H9 (cell line): ENCODE measurements around the gene LMNTD2. TPM values are rescaled to one million over a fixed set of nuclear protein-coding genes. Genes with fewer than 3 reads are reported as not detected.

Experiments
- DNase-seq: peaks from one replicate; pipeline ENCODE4 v3.0.0-alpha.2; 2017
- H2AFZ ChIP-seq: one replicate; pipeline ENCODE4 v1.6.1; 2013; ENCODE audit warnings: mild to moderate bottlenecking, low read length, control low read depth, moderate library complexity
- H2AK5ac ChIP-seq: 2 replicates; pipeline ENCODE4 v1.6.1; 2013; ENCODE audit warnings: low read length, control low read depth, mixed read lengths; ENCODE audit not compliant: insufficient read length
- H2BK120ac ChIP-seq: one replicate; pipeline ENCODE4 v1.6.1; 2013; ENCODE audit warnings: low read depth, mild to moderate bottlenecking, low read length, control low read depth, inconsistent platforms; ENCODE audit not compliant: poor library complexity, severe bottlenecking
- H2BK12ac ChIP-seq: 2 replicates; pipeline ENCODE4 v1.6.1; 2013; ENCODE audit warnings: low read length, control low read depth, mixed read lengths, low read depth; ENCODE audit not compliant: insufficient read length
- H2BK15ac ChIP-seq: 2 replicates; pipeline ENCODE4 v1.6.1; 2013; ENCODE audit warnings: low read depth, low read length, control low read depth
- H2BK20ac ChIP-seq: one replicate; pipeline ENCODE4 v1.6.1; 2013; ENCODE audit warnings: low read depth, mild to moderate bottlenecking, low read length, control low read depth, inconsistent platforms; ENCODE audit not compliant: poor library complexity, severe bottlenecking
- H2BK5ac ChIP-seq: 2 replicates; pipeline ENCODE4 v1.6.1; 2013; ENCODE audit warnings: low read length, control low read depth, mixed read lengths; ENCODE audit not compliant: insufficient read length
- H3K14ac ChIP-seq: 2 replicates; pipeline ENCODE4 v1.6.1; 2013; ENCODE audit warnings: low read length, control low read depth; ENCODE audit not compliant: insufficient read depth
- H3K18ac ChIP-seq: 2 replicates; pipeline ENCODE4 v1.6.1; 2013; ENCODE audit warnings: low read depth, mild to moderate bottlenecking, mixed read lengths, low read length, control low read depth; ENCODE audit not compliant: insufficient read length
- H3K23ac ChIP-seq: 2 replicates; pipeline ENCODE4 v1.6.1; 2013; ENCODE audit warnings: low read length, control low read depth, mixed read lengths, low read depth; ENCODE audit not compliant: insufficient read length
- H3K23me2 ChIP-seq: 2 replicates; pipeline ENCODE4 v1.6.1; 2013; ENCODE audit warnings: low read depth, mild to moderate bottlenecking, mixed read lengths, low read length, control low read depth; ENCODE audit not compliant: insufficient read length, poor library complexity, severe bottlenecking
- H3K27ac ChIP-seq: 2 replicates; pipeline ENCODE4 v1.5.1; 2013; ENCODE audit warnings: low read length, control low read depth, mixed read lengths, low read depth; ENCODE audit not compliant: insufficient read length
- H3K27me3 ChIP-seq: 2 replicates; pipeline ENCODE4 v1.6.1; 2013; ENCODE audit warnings: low read length, control low read depth, inconsistent platforms; ENCODE audit not compliant: insufficient read depth
- H3K4ac ChIP-seq: 2 replicates; pipeline ENCODE4 v1.6.1; 2013; ENCODE audit warnings: low read depth, mild to moderate bottlenecking, control low read depth, inconsistent platforms, low read length, moderate library complexity
- H3K4me1 ChIP-seq: 2 replicates; pipeline ENCODE4 v1.6.1; 2013; ENCODE audit warnings: low read length, control low read depth, inconsistent platforms; ENCODE audit not compliant: insufficient read depth
- H3K4me2 ChIP-seq: 2 replicates; pipeline ENCODE4 v1.6.1; 2013; ENCODE audit warnings: low read length, control low read depth, mixed read lengths; ENCODE audit not compliant: insufficient read length, insufficient read depth
- H3K56ac ChIP-seq: 2 replicates; pipeline ENCODE4 v1.6.1; 2013; ENCODE audit warnings: low read depth, mild to moderate bottlenecking, mixed read lengths, low read length, control low read depth; ENCODE audit not compliant: insufficient read length
- H3K79me1 ChIP-seq: 2 replicates; pipeline ENCODE4 v1.6.1; 2013; ENCODE audit warnings: low read depth, mild to moderate bottlenecking, moderate library complexity, low read length, control low read depth, inconsistent platforms; ENCODE audit not compliant: insufficient read depth, poor library complexity, severe bottlenecking
- H3K79me2 ChIP-seq: 2 replicates; pipeline ENCODE4 v1.6.1; 2013; ENCODE audit warnings: low read length, control low read depth, inconsistent platforms; ENCODE audit not compliant: insufficient read depth
- H3K9ac ChIP-seq: 2 replicates; pipeline ENCODE4 v1.6.1; 2013; ENCODE audit warnings: low read length, control low read depth, mixed read lengths; ENCODE audit not compliant: insufficient read length; ENCODE audit errors: extremely low read depth
- H3K9me3 ChIP-seq: one replicate; pipeline ENCODE4 v1.6.1; 2013; ENCODE audit warnings: low read depth, low read length, inconsistent platforms; ENCODE audit not compliant: control insufficient read depth
- H3T11ph ChIP-seq: one replicate; pipeline ENCODE4 v1.6.1; 2013; ENCODE audit warnings: mild to moderate bottlenecking, low read length, control low read depth, inconsistent platforms
- H4K20me1 ChIP-seq: one replicate; pipeline ENCODE4 v1.6.1; 2013; ENCODE audit not compliant: control insufficient read depth, insufficient read length, insufficient read depth
- H4K5ac ChIP-seq: 2 replicates; pipeline ENCODE4 v1.6.1; 2013; ENCODE audit warnings: low read depth, mild to moderate bottlenecking, mixed read lengths, low read length, control low read depth; ENCODE audit not compliant: insufficient read length
- H4K8ac ChIP-seq: replicated peaks from 2 replicates; pipeline ENCODE4 v1.6.1; 2013; ENCODE audit warnings: low read length, control low read depth, mixed read lengths, low read depth; ENCODE audit not compliant: insufficient read length
- H4K91ac ChIP-seq: 2 replicates; pipeline ENCODE4 v1.6.1; 2013; ENCODE audit warnings: low read depth, mild to moderate bottlenecking, moderate library complexity, mixed read lengths, low read length, control low read depth; ENCODE audit not compliant: insufficient read length
- H3K27ac Mint-ChIP-seq, 3 experiments: 2 replicates in 2 of 3; 3 replicates in 1 of 3; pipeline ENCODE4 v1.8.0; 2020 to 2021; ENCODE audit warnings: mixed read lengths in 3 of 3, mild to moderate bottlenecking in 1 of 3, moderate library complexity in 1 of 3
- H3K27me3 Mint-ChIP-seq: 2 replicates; pipeline ENCODE4 v1.8.0; 2021; ENCODE audit warnings: low read depth, mild to moderate bottlenecking, moderate library complexity, mixed read lengths
- H3K36me3 Mint-ChIP-seq, 3 experiments: 2 replicates in 2 of 3; 3 replicates in 1 of 3; pipeline ENCODE4 v1.8.0; 2020 to 2021; ENCODE audit warnings: low read depth in 3 of 3, mixed read lengths in 3 of 3; ENCODE audit not compliant: insufficient read depth in 1 of 3
- H3K4me1 Mint-ChIP-seq, 2 experiments: 2 replicates each; pipeline ENCODE4 v1.8.0; 2020; ENCODE audit warnings: mixed read lengths in 2 of 2
- H3K4me3 Mint-ChIP-seq, 2 experiments: 2 replicates in 1 of 2; 3 replicates in 1 of 2; pipeline ENCODE4 v1.8.0; 2020 to 2021; ENCODE audit warnings: mild to moderate bottlenecking in 2 of 2, mixed read lengths in 2 of 2, moderate library complexity in 1 of 2
- H3K9me3 Mint-ChIP-seq, 2 experiments: 2 replicates in 1 of 2; 3 replicates in 1 of 2; pipeline ENCODE4 v1.8.0; 2020; ENCODE audit warnings: mild to moderate bottlenecking in 2 of 2, mixed read lengths in 2 of 2, moderate library complexity in 1 of 2
- WGBS: extraction: QIAGEN DNeasy Blood & Tissue Kit; methylation state at CpG from one replicate; pipeline ENCODE4 v1.1.7; 2013; ENCODE audit warnings: missing lambda C conversion rate, low lambda C conversion rate, mixed read lengths; ENCODE audit not compliant: insufficient read length; ENCODE audit errors: extremely low coverage; 5-methylcytosine and 5-hydroxymethylcytosine counted together
- total RNA-seq: library from RNA; stranded (reverse); gene quantifications from 2 replicates; pipeline ENCODE4 v1.2.1, GENCODE V29; 2021
- TF ChIP-seq, protein P1 (sequence below): fragments of 200-600 bp; sonication (generic); conservative IDR thresholded peaks from 3 replicates; pipeline ENCODE4 v1.8.0; 2021; ENCODE audit warnings: antibody characterized with exemption, mild to moderate bottlenecking

Gene LMNTD2
- total RNA-seq, 1 experiment from 2014 or later: 4.7 TPM

DNA sequence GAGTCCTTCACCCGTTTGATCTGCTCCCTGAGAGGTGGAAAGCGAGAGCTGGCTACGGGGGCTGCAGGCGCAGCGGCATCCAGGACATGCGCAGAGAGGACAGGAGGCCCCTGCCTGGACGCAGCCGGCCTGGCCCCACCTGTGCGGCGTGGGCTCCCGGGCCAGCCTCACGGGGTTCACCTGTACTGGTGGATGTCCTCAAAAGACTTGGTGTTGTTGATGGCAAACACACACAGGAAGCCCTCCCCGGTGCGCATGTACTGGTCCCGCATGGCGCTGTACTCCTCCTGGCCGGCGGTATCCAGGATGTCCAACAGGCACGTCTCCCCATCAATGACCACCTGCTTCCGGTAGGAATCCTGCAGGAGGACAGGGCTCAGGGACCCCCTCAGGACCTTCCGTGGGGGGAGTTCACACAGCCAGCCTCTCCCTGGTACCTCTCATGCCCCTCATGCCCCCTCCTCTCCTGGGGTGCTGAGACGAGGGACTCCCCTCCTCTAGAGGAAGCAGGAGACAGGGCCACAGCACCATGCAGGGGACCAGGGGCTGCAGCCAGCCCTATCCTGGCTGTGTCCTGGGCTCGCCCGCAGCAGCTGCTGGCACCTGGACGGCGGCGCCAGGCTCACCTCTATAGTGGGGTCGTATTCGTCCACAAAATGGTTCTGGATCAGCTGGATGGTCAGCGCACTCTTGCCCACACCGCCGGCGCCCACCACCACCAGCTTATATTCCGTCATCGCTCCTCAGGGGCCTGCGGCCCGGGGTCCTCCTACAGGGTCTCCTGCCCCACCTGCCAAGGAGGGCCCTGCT lies 26.7 kb downstream of the LMNTD2 start:
- Histone ChIP-seq H3K27me3 (no peaks in the 10 kb centered on the region), H3K14ac (no peak overlapping the region), H3K4me1 (no peaks in the 10 kb centered on the region), H3K27ac (no peak overlapping the region), H2BK5ac (no peak overlapping the region), H2BK20ac (no peak overlapping the region), H3K23ac (no peak overlapping the region), H3K4ac (no peak overlapping the region), H3T11ph (no peak overlapping the region), H2BK15ac (no peak overlapping the region), H4K20me1 (no peaks in the 10 kb centered on the region), H3K56ac (no peak overlapping the region), H3K4me2 (no peak overlapping the region), H3K79me1 (no peaks in the 10 kb centered on the region), H2BK12ac (no peak overlapping the region), H3K79me2 (no peaks in the 10 kb centered on the region), H2AFZ (no peak overlapping the region), H2AK5ac (no peak overlapping the region), H3K9me3 (no peaks in the 10 kb centered on the region), H2BK120ac (no peak overlapping the region), H3K23me2 (peaks cover 19% of the 10 kb centered on the region), H3K9ac (no peak overlapping the region), H4K91ac (no peak overlapping the region), H3K18ac (no peak overlapping the region), H4K5ac (no peak overlapping the region), H4K8ac (no peak overlapping the region)
- Mint-ChIP-seq H3K4me3 (peak overlapping the region; percentile 17 to 65; a peak in 4 of 5 replicates), H3K27me3 (peaks cover 16% of the 10 kb centered on the region), H3K36me3 (peaks cover 5 to 18% (median 10%) of the 10 kb centered on the region in 3 experiments; a peak in 5 of 7 replicates), H3K9me3 (peaks cover 0 to 2% of the 10 kb centered on the region in 2 experiments; a peak in 1 of 5 replicates), H3K4me1 (peaks cover 6 to 8% of the 10 kb centered on the region in 2 experiments; a peak in 2 of 4 replicates), H3K27ac (no peak overlapping the region)
- TF ChIP-seq, protein P1, sequence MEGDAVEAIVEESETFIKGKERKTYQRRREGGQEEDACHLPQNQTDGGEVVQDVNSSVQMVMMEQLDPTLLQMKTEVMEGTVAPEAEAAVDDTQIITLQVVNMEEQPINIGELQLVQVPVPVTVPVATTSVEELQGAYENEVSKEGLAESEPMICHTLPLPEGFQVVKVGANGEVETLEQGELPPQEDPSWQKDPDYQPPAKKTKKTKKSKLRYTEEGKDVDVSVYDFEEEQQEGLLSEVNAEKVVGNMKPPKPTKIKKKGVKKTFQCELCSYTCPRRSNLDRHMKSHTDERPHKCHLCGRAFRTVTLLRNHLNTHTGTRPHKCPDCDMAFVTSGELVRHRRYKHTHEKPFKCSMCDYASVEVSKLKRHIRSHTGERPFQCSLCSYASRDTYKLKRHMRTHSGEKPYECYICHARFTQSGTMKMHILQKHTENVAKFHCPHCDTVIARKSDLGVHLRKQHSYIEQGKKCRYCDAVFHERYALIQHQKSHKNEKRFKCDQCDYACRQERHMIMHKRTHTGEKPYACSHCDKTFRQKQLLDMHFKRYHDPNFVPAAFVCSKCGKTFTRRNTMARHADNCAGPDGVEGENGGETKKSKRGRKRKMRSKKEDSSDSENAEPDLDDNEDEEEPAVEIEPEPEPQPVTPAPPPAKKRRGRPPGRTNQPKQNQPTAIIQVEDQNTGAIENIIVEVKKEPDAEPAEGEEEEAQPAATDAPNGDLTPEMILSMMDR: no peak
- WGBS: no CpG with 5 or more reads among the region's 37 CpGs
- no peak for DNase-seq
